HEK293 (cell line): ENCODE data around the gene FRMPD2.

Source experiments
- CTCF ChIA-PET: fragments of 350-600 bp; formaldehyde crosslinking; extraction: SDS; loops from one replicate; lab custom pipeline; 2021; ENCODE audit warnings: antibody characterized with exemption; lab: Yijun Ruan, JAX
- POLR2A ChIA-PET: fragments of 300-600 bp; formaldehyde crosslinking; extraction: SDS; loops from one replicate; lab custom pipeline; 2020; ENCODE audit warnings: antibody characterized with exemption, inconsistent platforms; lab: Yijun Ruan, JAX
- H3K27ac ChIP-seq: fragments of 200-500 bp; sonication (Bioruptor generic); 2 replicates; pipeline ENCODE4 v1.5.1; 2014; ENCODE audit warnings: low read depth, low read length, control low read depth, inconsistent platforms; ENCODE audit errors: extremely low read depth
- H3K36me3 ChIP-seq, 2 experiments: fragments of 200-500 bp in 1 of 2; sonication (Bioruptor generic) in 1 of 2; 1 replicate in 1 of 2; 2 replicates in 1 of 2; pipeline ENCODE4 v1.5.1; 2014 to 2017; ENCODE audit warnings: inconsistent platforms in 2 of 2, low read length in 2 of 2; ENCODE audit not compliant: control insufficient read depth in 2 of 2, insufficient read depth in 1 of 2
- H3K4me1 ChIP-seq: fragments of 200-500 bp; sonication (Bioruptor generic); 2 replicates; pipeline ENCODE4 v1.5.1; 2014; ENCODE audit warnings: mild to moderate bottlenecking, low read length, inconsistent platforms; ENCODE audit not compliant: control insufficient read depth, insufficient read depth
- H3K4me3 ChIP-seq: 2 replicates; pipeline ENCODE4 v1.5.1; 2011; ENCODE audit warnings: low read depth, mild to moderate bottlenecking, control low read depth, low read length, moderate library complexity
- H3K9me3 ChIP-seq: fragments of 200-500 bp; sonication (Bioruptor generic); 2 replicates; pipeline ENCODE4 v1.5.1; 2014; ENCODE audit warnings: low read depth, low read length, inconsistent platforms; ENCODE audit not compliant: control insufficient read depth, insufficient read depth
- EGR2 ChIP-seq: fragments of 450-650 bp; formaldehyde crosslinking; IDR thresholded peaks from 2 replicates; pipeline ENCODE4 v1.5.1; 2016; ENCODE audit warnings: low read depth, missing biosample characterization, missing genetic modification characterization
- IKZF3 ChIP-seq: fragments of 450-650 bp; IDR thresholded peaks from 2 replicates; pipeline ENCODE4 v1.5.0; 2018; ENCODE audit warnings: missing biosample characterization, mild to moderate bottlenecking, missing genetic modification characterization, moderate library complexity
- KLF1 ChIP-seq: fragments of 450-650 bp; formaldehyde crosslinking; IDR thresholded peaks from 2 replicates; pipeline ENCODE4 v1.5.1; 2016; ENCODE audit warnings: missing biosample characterization, missing genetic modification characterization
- KLF16 ChIP-seq: fragments of 450-650 bp; formaldehyde crosslinking; IDR thresholded peaks from 2 replicates; pipeline ENCODE4 v1.5.1; 2017; ENCODE audit warnings: missing biosample characterization, missing genetic modification characterization
- MYNN ChIP-seq: fragments of 450-650 bp; formaldehyde crosslinking; IDR thresholded peaks from 2 replicates; pipeline ENCODE4 v1.5.1; 2016; ENCODE audit warnings: missing biosample characterization, missing genetic modification characterization, borderline replicate concordance
- SP2 ChIP-seq: fragments of 450-650 bp; formaldehyde crosslinking; IDR thresholded peaks from 2 replicates; pipeline ENCODE4 v1.5.1; 2016; ENCODE audit warnings: missing biosample characterization, missing genetic modification characterization
- ZFHX2 ChIP-seq: fragments of 450-650 bp; formaldehyde crosslinking; conservative IDR thresholded peaks from 2 replicates; pipeline ENCODE4 v1.5.1; 2016; ENCODE audit warnings: missing biosample characterization, missing genetic modification characterization
- ZNF121 ChIP-seq: fragments of 450-650 bp; formaldehyde crosslinking; IDR thresholded peaks from 2 replicates; pipeline ENCODE4 v1.5.1; 2016; ENCODE audit warnings: missing biosample characterization, missing genetic modification characterization
- ZNF221 ChIP-seq: fragments of 450-650 bp; formaldehyde crosslinking; IDR thresholded peaks from 2 replicates; pipeline ENCODE4 v1.5.1; 2017; ENCODE audit warnings: missing biosample characterization, missing genetic modification characterization, borderline replicate concordance
- ZNF302 ChIP-seq: fragments of 450-650 bp; formaldehyde crosslinking; IDR thresholded peaks from 2 replicates; pipeline ENCODE4 v1.5.1; 2016; ENCODE audit warnings: missing biosample characterization, missing genetic modification characterization, low read depth
- ZNF48 ChIP-seq: fragments of 450-650 bp; formaldehyde crosslinking; IDR thresholded peaks from 2 replicates; pipeline ENCODE4 v1.5.1; 2016; ENCODE audit warnings: missing biosample characterization, missing genetic modification characterization
- ZNF501 ChIP-seq: fragments of 450-650 bp; formaldehyde crosslinking; IDR thresholded peaks from 2 replicates; pipeline ENCODE4 v1.5.1; 2016; ENCODE audit warnings: missing biosample characterization, missing genetic modification characterization
- ZNF510 ChIP-seq: fragments of 450-650 bp; formaldehyde crosslinking; IDR thresholded peaks from 2 replicates; pipeline ENCODE4 v1.5.1; 2018; ENCODE audit warnings: mild to moderate bottlenecking, missing genetic modification characterization, missing biosample characterization; ENCODE audit not compliant: insufficient replicate concordance
- ZNF571 ChIP-seq: fragments of 450-650 bp; formaldehyde crosslinking; IDR thresholded peaks from 2 replicates; pipeline ENCODE4 v1.5.0; 2017; ENCODE audit warnings: missing biosample characterization, missing genetic modification characterization
- ZNF610 ChIP-seq: fragments of 450-650 bp; formaldehyde crosslinking; IDR thresholded peaks from 2 replicates; pipeline ENCODE4 v1.5.1; 2016; ENCODE audit warnings: missing biosample characterization, missing genetic modification characterization, borderline replicate concordance
- ZNF707 ChIP-seq: fragments of 450-650 bp; formaldehyde crosslinking; IDR thresholded peaks from 2 replicates; pipeline ENCODE4 v1.5.1; 2016; ENCODE audit warnings: missing biosample characterization, missing genetic modification characterization
- ZNF747 ChIP-seq: fragments of 450-650 bp; formaldehyde crosslinking; IDR thresholded peaks from 2 replicates; pipeline ENCODE4 v1.5.1; 2016; ENCODE audit warnings: missing biosample characterization, missing genetic modification characterization
- ZSCAN23 ChIP-seq: fragments of 450-650 bp; formaldehyde crosslinking; IDR thresholded peaks from 2 replicates; pipeline ENCODE4 v1.5.1; 2016; ENCODE audit warnings: missing biosample characterization, missing genetic modification characterization
- TF ChIP-seq, protein P1 (sequence below): fragments of 450-650 bp; formaldehyde crosslinking; IDR thresholded peaks from 2 replicates; pipeline ENCODE4 v1.5.1; 2016; ENCODE audit warnings: missing biosample characterization, missing genetic modification characterization
- TF ChIP-seq, protein P2 (sequence below): fragments of 450-650 bp; formaldehyde crosslinking; IDR thresholded peaks from 2 replicates; pipeline ENCODE4 v1.5.1; 2017; ENCODE audit warnings: missing biosample characterization, mild to moderate bottlenecking, missing genetic modification characterization, moderate library complexity
- TF ChIP-seq, protein P3 (sequence below): fragments of 450-650 bp; formaldehyde crosslinking; IDR thresholded peaks from 2 replicates; pipeline ENCODE4 v1.5.1; 2017; ENCODE audit warnings: missing biosample characterization, missing genetic modification characterization
- TF ChIP-seq, protein P4 (sequence below): fragments of 450-650 bp; formaldehyde crosslinking; IDR thresholded peaks from 2 replicates; pipeline ENCODE4 v1.5.1; 2016; ENCODE audit warnings: missing biosample characterization, missing genetic modification characterization

The FRMPD2 gene

DNA sequence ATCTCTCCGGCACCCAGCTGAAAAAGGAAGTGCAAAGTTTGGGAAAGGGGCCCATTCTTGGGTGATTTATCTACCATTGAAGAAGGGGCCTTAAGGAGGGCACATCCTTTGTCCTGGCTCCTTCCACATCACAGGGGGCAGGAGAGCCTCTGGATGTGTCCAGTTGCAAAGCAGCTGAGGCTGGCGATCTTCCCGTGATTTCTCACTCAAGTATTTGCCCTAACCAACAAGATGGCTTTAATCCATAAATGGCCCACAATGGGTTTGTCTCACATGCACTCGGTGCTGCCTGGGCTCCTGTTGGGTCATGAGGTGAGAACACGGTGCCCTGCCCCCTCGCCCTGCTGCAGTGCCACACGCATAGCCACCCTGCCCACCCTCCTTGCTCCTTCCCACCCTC, 14.2 kb upstream of the FRMPD2 start (continued):
- TF ChIP-seq, protein P1, sequence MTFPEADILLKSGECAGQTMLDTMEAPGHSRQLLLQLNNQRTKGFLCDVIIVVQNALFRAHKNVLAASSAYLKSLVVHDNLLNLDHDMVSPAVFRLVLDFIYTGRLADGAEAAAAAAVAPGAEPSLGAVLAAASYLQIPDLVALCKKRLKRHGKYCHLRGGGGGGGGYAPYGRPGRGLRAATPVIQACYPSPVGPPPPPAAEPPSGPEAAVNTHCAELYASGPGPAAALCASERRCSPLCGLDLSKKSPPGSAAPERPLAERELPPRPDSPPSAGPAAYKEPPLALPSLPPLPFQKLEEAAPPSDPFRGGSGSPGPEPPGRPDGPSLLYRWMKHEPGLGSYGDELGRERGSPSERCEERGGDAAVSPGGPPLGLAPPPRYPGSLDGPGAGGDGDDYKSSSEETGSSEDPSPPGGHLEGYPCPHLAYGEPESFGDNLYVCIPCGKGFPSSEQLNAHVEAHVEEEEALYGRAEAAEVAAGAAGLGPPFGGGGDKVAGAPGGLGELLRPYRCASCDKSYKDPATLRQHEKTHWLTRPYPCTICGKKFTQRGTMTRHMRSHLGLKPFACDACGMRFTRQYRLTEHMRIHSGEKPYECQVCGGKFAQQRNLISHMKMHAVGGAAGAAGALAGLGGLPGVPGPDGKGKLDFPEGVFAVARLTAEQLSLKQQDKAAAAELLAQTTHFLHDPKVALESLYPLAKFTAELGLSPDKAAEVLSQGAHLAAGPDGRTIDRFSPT (tag by site-specific recombination) = no peak
- no peak for TF ChIP-seq MYNN (tag by site-specific recombination)
- no peak for TF ChIP-seq KLF16 (tag by site-specific recombination)
- no peak for TF ChIP-seq ZSCAN23 (tag by site-specific recombination)
- TF ChIP-seq KLF1 = no peak
- TF ChIP-seq, protein P2, sequence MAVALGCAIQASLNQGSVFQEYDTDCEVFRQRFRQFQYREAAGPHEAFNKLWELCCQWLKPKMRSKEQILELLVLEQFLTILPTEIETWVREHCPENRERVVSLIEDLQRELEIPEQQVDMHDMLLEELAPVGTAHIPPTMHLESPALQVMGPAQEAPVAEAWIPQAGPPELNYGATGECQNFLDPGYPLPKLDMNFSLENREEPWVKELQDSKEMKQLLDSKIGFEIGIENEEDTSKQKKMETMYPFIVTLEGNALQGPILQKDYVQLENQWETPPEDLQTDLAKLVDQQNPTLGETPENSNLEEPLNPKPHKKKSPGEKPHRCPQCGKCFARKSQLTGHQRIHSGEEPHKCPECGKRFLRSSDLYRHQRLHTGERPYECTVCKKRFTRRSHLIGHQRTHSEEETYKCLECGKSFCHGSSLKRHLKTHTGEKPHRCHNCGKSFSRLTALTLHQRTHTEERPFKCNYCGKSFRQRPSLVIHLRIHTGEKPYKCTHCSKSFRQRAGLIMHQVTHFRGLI = no peak
- TF ChIP-seq SP2 (tag by site-specific recombination) = no peak
- no peak for TF ChIP-seq ZNF48
- no peak for TF ChIP-seq ZNF302 (tag by site-specific recombination)

DNA sequence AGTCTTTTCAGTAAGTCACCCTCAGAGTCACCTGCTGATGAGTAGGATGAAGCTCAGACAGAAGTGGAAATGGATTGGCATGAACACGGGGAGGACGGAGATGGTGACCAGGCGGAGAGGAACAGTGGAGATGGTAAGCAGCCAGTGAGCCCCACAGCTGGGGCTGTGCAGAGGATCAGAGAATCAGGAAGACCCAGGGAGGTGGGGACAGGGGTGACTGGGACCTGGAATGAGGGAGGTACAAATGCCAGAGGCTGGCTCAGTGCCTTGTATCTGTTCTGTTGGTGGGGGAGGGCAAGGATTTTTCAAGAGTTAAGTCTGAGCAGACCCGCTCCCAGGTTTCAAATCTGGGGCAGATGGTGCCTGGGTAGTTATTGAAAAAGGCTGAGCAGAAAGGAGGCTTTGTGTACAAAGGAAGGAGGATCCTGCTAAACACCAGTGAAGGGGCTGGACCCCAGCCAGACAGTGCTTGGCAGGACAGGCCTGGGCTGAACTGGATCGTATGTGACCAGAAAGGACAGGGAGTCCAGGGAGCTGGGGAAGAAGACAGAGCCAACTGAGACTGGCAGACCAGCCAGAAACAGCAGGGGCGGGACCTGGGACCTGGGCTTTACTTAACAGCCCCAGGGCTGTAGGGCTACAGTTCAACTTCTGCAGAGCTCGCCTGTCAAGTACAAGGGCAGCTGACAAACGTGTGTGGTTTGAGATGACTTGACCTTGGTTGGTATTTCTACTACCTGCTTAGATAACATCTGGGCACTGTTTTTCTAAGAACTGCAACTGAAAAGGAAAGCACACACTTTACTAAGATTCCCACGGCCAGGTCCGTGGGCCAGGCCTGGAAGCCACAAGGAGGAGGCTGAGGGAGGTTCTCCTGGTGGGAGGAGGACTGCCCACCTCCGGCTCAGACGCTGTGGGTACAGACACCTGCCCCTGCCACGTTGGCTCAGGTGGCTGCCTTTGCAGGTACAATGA, 13.2 kb upstream of the FRMPD2 start:
- Histone ChIP-seq H3K36me3 (no peaks in the 10 kb centered on the region), H3K4me1 (no peaks in the 10 kb centered on the region)
- POLR2A ChIA-PET = no interaction called here
- TF ChIP-seq ZNF221 (tag by site-specific recombination) = no peak
- peak; percentile 73 for TF ChIP-seq EGR2 (tag by site-specific recombination)
- TF ChIP-seq ZFHX2 = peak; percentile 48
- TF ChIP-seq, all 188 proteins: peak for 2
- CTCF ChIA-PET = interaction anchor here (0.6 to 1.7 kb wide), 3 partner anchors 10 to 72 kb away, joined by 3 to 5 read pairs (median 3); no protein-coding TSS in a partner anchor
- H3K4me3 ChIP-seq = no peak overlapping the region
- no peak overlapping the region for H3K27ac ChIP-seq
- H3K9me3 ChIP-seq = no peaks in the 10 kb centered on the region

DNA sequence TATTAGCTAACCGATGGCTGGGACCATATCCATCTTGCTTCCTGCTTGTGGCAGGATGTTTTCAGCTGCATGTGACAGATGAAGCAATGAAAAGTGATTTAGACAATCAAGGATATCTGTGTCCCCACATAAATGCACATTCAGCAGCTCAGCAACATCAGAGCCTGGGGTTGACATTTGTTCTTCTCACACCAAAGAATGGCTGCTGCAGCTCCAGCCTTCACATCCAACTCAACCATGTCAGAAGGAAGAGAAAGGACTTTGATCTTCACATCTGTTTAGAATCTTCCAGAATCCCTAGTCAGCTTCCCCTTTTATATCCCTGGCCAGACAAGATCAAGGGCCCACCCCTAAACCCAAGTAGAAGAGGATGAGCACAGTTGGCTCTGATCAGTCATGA, 11.9 kb upstream of the FRMPD2 start:
- H3K9me3 ChIP-seq = no peaks in the 10 kb centered on the region
- CTCF ChIA-PET = no interaction called here
- no peak overlapping the region for H3K27ac ChIP-seq
- no peaks in the 10 kb centered on the region for H3K4me1 ChIP-seq
- POLR2A ChIA-PET = no interaction called here
- H3K4me3 ChIP-seq = no peak overlapping the region
- no peaks in the 10 kb centered on the region for H3K36me3 ChIP-seq
- TF ChIP-seq ZNF707 = no peak
- TF ChIP-seq, protein P3, sequence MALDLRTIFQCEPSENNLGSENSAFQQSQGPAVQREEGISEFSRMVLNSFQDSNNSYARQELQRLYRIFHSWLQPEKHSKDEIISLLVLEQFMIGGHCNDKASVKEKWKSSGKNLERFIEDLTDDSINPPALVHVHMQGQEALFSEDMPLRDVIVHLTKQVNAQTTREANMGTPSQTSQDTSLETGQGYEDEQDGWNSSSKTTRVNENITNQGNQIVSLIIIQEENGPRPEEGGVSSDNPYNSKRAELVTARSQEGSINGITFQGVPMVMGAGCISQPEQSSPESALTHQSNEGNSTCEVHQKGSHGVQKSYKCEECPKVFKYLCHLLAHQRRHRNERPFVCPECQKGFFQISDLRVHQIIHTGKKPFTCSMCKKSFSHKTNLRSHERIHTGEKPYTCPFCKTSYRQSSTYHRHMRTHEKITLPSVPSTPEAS (tag by site-specific recombination) = no peak
- no peak for TF ChIP-seq ZNF510 (tag by site-specific recombination)
- TF ChIP-seq, protein P4, sequence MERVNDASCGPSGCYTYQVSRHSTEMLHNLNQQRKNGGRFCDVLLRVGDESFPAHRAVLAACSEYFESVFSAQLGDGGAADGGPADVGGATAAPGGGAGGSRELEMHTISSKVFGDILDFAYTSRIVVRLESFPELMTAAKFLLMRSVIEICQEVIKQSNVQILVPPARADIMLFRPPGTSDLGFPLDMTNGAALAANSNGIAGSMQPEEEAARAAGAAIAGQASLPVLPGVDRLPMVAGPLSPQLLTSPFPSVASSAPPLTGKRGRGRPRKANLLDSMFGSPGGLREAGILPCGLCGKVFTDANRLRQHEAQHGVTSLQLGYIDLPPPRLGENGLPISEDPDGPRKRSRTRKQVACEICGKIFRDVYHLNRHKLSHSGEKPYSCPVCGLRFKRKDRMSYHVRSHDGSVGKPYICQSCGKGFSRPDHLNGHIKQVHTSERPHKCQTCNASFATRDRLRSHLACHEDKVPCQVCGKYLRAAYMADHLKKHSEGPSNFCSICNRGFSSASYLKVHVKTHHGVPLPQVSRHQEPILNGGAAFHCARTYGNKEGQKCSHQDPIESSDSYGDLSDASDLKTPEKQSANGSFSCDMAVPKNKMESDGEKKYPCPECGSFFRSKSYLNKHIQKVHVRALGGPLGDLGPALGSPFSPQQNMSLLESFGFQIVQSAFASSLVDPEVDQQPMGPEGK (tag by site-specific recombination) = no peak
- TF ChIP-seq MYNN (tag by site-specific recombination) = no peak
- TF ChIP-seq ZNF571 (tag by site-specific recombination) = no peak
- TF ChIP-seq ZNF610 (tag by site-specific recombination) = no peak
- TF ChIP-seq ZNF747 (tag by site-specific recombination) = no peak
- no peak for TF ChIP-seq IKZF3 (tag by site-specific recombination)
- no peak for TF ChIP-seq ZNF121 (tag by site-specific recombination)
- no peak for TF ChIP-seq ZNF501 (tag by site-specific recombination)
